ENCODE data around the gene OTUD4. TPM values are rescaled to one million over a fixed set of nuclear protein-coding genes. Genes with fewer than 3 reads are reported as not detected.

OTUD4 gene
- total and polyA plus RNA-seq, 2 experiments from 2014 or later, result 15.7 to 16.1 TPM

DNA sequence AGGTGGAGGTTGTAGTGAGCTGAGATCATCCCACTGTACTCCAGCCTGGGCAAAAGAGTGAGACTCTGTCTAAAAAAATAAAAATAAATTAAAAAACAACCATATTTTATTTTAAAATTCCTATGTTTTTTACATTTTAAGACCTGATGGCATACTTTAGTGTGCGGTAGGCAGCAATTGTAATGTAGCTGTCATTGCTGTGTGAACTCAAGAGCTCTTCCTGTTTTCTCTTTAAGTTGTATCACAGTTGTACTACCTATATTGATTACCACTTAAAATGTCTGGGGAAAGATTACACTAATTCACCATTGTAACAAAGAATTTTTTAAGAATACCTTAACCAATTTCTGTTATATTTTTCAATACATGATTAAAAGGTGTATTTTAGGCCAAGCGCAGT, 55.0 kb downstream of the OTUD4 start:
- H3K4me1 ChIP-seq (ENCODE audit: insufficient read depth), result peaks cover 9% of the 10 kb centered on the region
- H3K36me3 ChIP-seq (ENCODE audit: low read depth), result peaks cover 81% of the 10 kb centered on the region
- no peak overlapping the region for H3K27ac ChIP-seq
- no peak overlapping the region for H3K4me2 ChIP-seq (ENCODE audit: unreplicated experiment)
- no peak for DNase-seq
- 94% methylated on average over 2 of the region's 2 CpGs for WGBS, 2 experiments (ENCODE audit: low coverage in 1 of 2, low lambda C conversion rate in 2 of 2, missing lambda C conversion rate in 2 of 2)
- H3K4me3 ChIP-seq, result no peak overlapping the region
- H3K9me3 ChIP-seq (ENCODE audit: low read depth), result no peaks in the 10 kb centered on the region
- no peak overlapping the region for H3K9ac ChIP-seq
- H3K79me2 ChIP-seq (ENCODE audit: insufficient read depth), result no peaks in the 10 kb centered on the region
- no peaks in the 10 kb centered on the region for H4K20me1 ChIP-seq (ENCODE audit: insufficient read depth)
- in situ Hi-C loops (cut with MboI), result no loop called here
- H3F3A ChIP-seq (ENCODE audit: insufficient read depth), result peaks cover 47% of the 10 kb centered on the region
- no peak for TF ChIP-seq EZH2phosphoT487 (IDR thresholded peaks at IDR 0.05; ENCODE audit: insufficient read depth, low read depth)
- no peak for TF ChIP-seq EZH2 (IDR thresholded peaks at IDR 0.05; ENCODE audit: insufficient read depth, poor library complexity, severe bottlenecking)
- no peak overlapping the region for H2AFZ ChIP-seq
- no peaks in the 10 kb centered on the region for H3K9me2 ChIP-seq (ENCODE audit: insufficient read depth)
- no peaks in the 10 kb centered on the region for H3K27me3 ChIP-seq (replicated peaks; ENCODE audit: insufficient read depth)

DNA sequence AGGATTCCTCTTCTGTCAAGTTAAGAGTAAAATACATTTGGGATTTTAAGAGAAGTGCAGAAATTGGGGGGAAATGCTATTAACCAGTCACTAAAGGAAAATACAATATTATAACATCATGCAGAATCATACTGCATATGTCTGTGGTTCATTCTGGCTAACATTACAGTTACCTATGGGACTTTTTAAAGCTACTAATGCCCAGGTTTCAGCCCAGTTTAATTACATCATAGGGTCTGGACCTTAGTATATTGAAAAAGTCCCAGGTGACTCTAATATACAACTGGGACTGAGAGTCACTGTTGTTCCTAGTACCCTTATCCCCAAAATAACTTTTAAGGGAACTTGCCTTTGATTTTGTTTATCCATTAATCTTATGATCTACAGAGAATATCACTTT, 72.3 kb downstream of the OTUD4 start:
- no peaks in the 10 kb centered on the region for H3K27me3 ChIP-seq (replicated peaks; ENCODE audit: insufficient read depth)
- no peaks in the 10 kb centered on the region for H4K20me1 ChIP-seq (ENCODE audit: insufficient read depth)
- H3F3A ChIP-seq (ENCODE audit: insufficient read depth), result no peaks in the 10 kb centered on the region
- H3K9me2 ChIP-seq (ENCODE audit: insufficient read depth), result no peaks in the 10 kb centered on the region
- no peak for DNase-seq
- H3K36me3 ChIP-seq (ENCODE audit: low read depth), result peaks cover 85% of the 10 kb centered on the region
- H3K9me3 ChIP-seq (ENCODE audit: low read depth), result no peaks in the 10 kb centered on the region
- TF ChIP-seq EZH2phosphoT487 (IDR thresholded peaks at IDR 0.05; ENCODE audit: insufficient read depth, low read depth), result no peak
- no peak for TF ChIP-seq EZH2 (IDR thresholded peaks at IDR 0.05; ENCODE audit: insufficient read depth, poor library complexity, severe bottlenecking)
- H3K9ac ChIP-seq, result no peak overlapping the region
- no peaks in the 10 kb centered on the region for H3K4me1 ChIP-seq (ENCODE audit: insufficient read depth)
- in situ Hi-C loops (cut with MboI), result no loop called here
- no peak overlapping the region for H3K4me2 ChIP-seq (ENCODE audit: unreplicated experiment)
- peaks cover 83% of the 10 kb centered on the region for H3K79me2 ChIP-seq (ENCODE audit: insufficient read depth)
- H3K4me3 ChIP-seq, result no peak overlapping the region
- H2AFZ ChIP-seq, result no peak overlapping the region
- no peak overlapping the region for H3K27ac ChIP-seq

DNA sequence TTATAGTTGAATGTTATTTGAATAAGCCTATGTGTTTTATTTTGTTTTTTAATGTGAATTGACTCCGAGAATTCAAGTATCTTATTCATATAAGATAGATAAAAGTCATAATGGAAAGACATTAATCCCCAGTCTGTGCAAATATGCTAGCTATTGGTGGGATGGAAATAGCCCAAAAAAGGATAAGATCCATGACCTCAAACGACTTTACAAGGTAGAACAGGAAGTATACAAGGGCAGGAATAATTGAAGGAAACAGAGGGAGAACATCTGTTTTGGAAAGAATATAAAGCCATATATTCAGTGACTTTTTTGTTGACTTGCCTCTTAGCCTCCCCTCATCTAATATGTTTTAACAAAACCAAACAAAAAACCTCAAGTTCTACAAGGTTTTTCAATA, 73.3 kb downstream of the OTUD4 start:
- in situ Hi-C loops (cut with MboI), result no loop called here
- Histone ChIP-seq H3K36me3 (ENCODE audit: low read depth) (peaks cover 75% of the 10 kb centered on the region), H3F3A (ENCODE audit: insufficient read depth) (no peaks in the 10 kb centered on the region), H2AFZ (no peak overlapping the region), H3K79me2 (ENCODE audit: insufficient read depth) (peaks cover 92% of the 10 kb centered on the region), H3K4me1 (ENCODE audit: insufficient read depth) (no peaks in the 10 kb centered on the region), H3K4me3 (no peak overlapping the region), H3K27me3 (replicated peaks; ENCODE audit: insufficient read depth) (no peaks in the 10 kb centered on the region), H3K9me2 (ENCODE audit: insufficient read depth) (no peaks in the 10 kb centered on the region), H3K9ac (no peak overlapping the region), H3K4me2 (ENCODE audit: unreplicated experiment) (no peak overlapping the region), H4K20me1 (ENCODE audit: insufficient read depth) (no peaks in the 10 kb centered on the region), H3K9me3 (ENCODE audit: low read depth) (no peaks in the 10 kb centered on the region), H3K27ac (no peak overlapping the region)
- TF ChIP-seq EZH2phosphoT487 (IDR thresholded peaks at IDR 0.05; ENCODE audit: insufficient read depth, low read depth), result no peak
- TF ChIP-seq EZH2 (IDR thresholded peaks at IDR 0.05; ENCODE audit: insufficient read depth, poor library complexity, severe bottlenecking), result no peak
- WGBS, 2 experiments (ENCODE audit: low coverage in 1 of 2, low lambda C conversion rate in 2 of 2, missing lambda C conversion rate in 2 of 2), result 55 to 56% methylated on average over 2 of the region's 2 CpGs
- no peak for DNase-seq

DNA sequence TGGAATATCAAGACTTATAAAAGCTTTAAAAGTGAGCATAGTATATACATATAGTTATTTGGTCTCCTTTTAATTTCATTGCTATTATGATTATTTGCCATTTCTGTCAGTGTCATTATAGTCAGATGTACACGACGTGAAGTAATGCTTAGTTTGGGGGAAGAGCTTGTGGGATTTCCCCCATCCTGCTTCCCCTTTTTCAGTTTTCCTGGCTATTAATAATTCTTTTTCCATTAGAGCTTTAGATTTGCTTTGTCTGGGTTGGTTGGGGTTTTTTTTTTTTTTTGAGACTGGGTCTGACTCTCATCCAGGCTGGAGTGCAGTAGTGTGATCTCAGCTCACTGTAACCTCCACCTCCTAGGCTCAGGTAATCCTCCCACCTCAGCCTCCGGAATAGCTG, 76.9 kb downstream of the OTUD4 start:
- Histone ChIP-seq H2AFZ (no peak overlapping the region), H3K27ac (no peak overlapping the region), H3K4me1 (ENCODE audit: insufficient read depth) (peaks cover 18% of the 10 kb centered on the region), H3K4me3 (no peak overlapping the region), H3K9me2 (ENCODE audit: insufficient read depth) (no peaks in the 10 kb centered on the region), H3K4me2 (ENCODE audit: unreplicated experiment) (no peak overlapping the region), H3F3A (ENCODE audit: insufficient read depth) (peaks cover 8% of the 10 kb centered on the region; the same call in 1 of the 2 replicates), H3K36me3 (ENCODE audit: low read depth) (peaks cover 39% of the 10 kb centered on the region), H3K9ac (no peak overlapping the region), H3K9me3 (ENCODE audit: low read depth) (no peaks in the 10 kb centered on the region), H3K79me2 (ENCODE audit: insufficient read depth) (peaks cover 97% of the 10 kb centered on the region), H4K20me1 (ENCODE audit: insufficient read depth) (no peaks in the 10 kb centered on the region), H3K27me3 (replicated peaks; ENCODE audit: insufficient read depth) (no peaks in the 10 kb centered on the region)
- WGBS, 2 experiments (ENCODE audit: low coverage in 1 of 2, low lambda C conversion rate in 2 of 2, missing lambda C conversion rate in 2 of 2), result 92 to 97% methylated on average over 3 of the region's 3 CpGs
- in situ Hi-C loops (cut with MboI), result no loop called here
- TF ChIP-seq EZH2 (IDR thresholded peaks at IDR 0.05; ENCODE audit: insufficient read depth, poor library complexity, severe bottlenecking) (no peak), EZH2phosphoT487 (IDR thresholded peaks at IDR 0.05; ENCODE audit: insufficient read depth, low read depth) (no peak)
- DNase-seq, result no peak

DNA sequence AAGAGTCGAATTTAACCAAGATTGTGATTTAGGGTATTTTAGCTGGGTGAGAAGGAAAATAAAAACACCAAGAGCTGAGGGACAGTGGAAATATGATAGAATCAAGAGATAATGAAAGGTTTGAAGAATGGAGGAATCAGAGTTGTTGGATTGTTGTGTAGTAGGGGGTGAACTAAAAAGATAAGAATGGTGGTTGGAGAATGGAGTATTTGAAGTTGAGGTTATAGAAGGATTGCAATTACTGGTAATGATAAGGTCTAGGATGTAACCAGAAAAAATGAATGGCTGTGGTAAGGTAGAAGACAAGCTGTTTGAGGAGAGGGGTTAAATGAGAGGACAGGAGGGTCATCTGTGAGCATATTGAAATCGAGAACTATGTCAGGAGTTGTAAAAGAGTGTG, 77.8 kb downstream of the OTUD4 start:
- TF ChIP-seq EZH2phosphoT487 (IDR thresholded peaks at IDR 0.05; ENCODE audit: insufficient read depth, low read depth) (no peak), EZH2 (IDR thresholded peaks at IDR 0.05; ENCODE audit: insufficient read depth, poor library complexity, severe bottlenecking) (no peak)
- no peak for DNase-seq
- in situ Hi-C loops (cut with MboI), result no loop called here
- Histone ChIP-seq H3K27me3 (replicated peaks; ENCODE audit: insufficient read depth) (no peaks in the 10 kb centered on the region), H3K4me2 (ENCODE audit: unreplicated experiment) (no peak overlapping the region), H3F3A (ENCODE audit: insufficient read depth) (peaks cover 10% of the 10 kb centered on the region; the same call in 1 of the 2 replicates), H3K4me1 (ENCODE audit: insufficient read depth) (peaks cover 18% of the 10 kb centered on the region), H3K9ac (no peak overlapping the region), H3K9me3 (ENCODE audit: low read depth) (no peaks in the 10 kb centered on the region), H3K27ac (no peak overlapping the region), H3K9me2 (ENCODE audit: insufficient read depth) (no peaks in the 10 kb centered on the region), H4K20me1 (ENCODE audit: insufficient read depth) (no peaks in the 10 kb centered on the region), H3K79me2 (ENCODE audit: insufficient read depth) (peaks cover 92% of the 10 kb centered on the region), H2AFZ (no peak overlapping the region), H3K36me3 (ENCODE audit: low read depth) (peaks cover 31% of the 10 kb centered on the region), H3K4me3 (no peak overlapping the region)
- 61 to 70% methylated on average over 2 of the region's 2 CpGs for WGBS, 2 experiments (ENCODE audit: low coverage in 1 of 2, low lambda C conversion rate in 2 of 2, missing lambda C conversion rate in 2 of 2)

Data from GM23248 (cell line).